A673 (cell line): ENCODE measurements around the gene CMTM5. TPM values are rescaled to one million over a fixed set of nuclear protein-coding genes. Genes with fewer than 3 reads are reported as not detected.

Experiments
- BruUV-seq: library from RNA; stranded (reverse); fragments of 400-500 nt; replicated peaks from 2 replicates; lab custom pipeline; 2021; lab: Mats Ljungman, UMichigan
- CTCF ChIA-PET: fragments of 300-600 bp; sonication (Branson Sonifier 250); formaldehyde crosslinking; loops from one replicate; lab custom pipeline; 2022; ENCODE audit warnings: antibody characterized with exemption; lab: Charles Lee
- POLR2A ChIA-PET: fragments of 300-600 bp; sonication (Branson Sonifier 250); formaldehyde crosslinking; loops from one replicate; lab custom pipeline; 2022; ENCODE audit warnings: antibody characterized with exemption; ENCODE audit not compliant: low non-redundant PET; lab: Charles Lee
- DNase-seq: peaks from one replicate; pipeline ENCODE4 v3.0.0-alpha.2; 2015; ENCODE audit warnings: low spot score
- H3K27ac ChIP-seq: fragments of 200-600 bp; sonication (generic); 2 replicates; pipeline ENCODE4 v1.5.1; 2016; ENCODE audit warnings: mixed run types, low read depth, mild to moderate bottlenecking, mixed read lengths, antibody characterized with exemption, low read length; ENCODE audit not compliant: poor library complexity, severe bottlenecking
- H3K27me3 ChIP-seq: fragments of 200-600 bp; sonication (generic); replicated peaks from 2 replicates; pipeline ENCODE4 v1.6.1; 2017; ENCODE audit warnings: mixed run types, low read depth, mild to moderate bottlenecking, mixed read lengths, antibody characterized with exemption, low read length; ENCODE audit not compliant: insufficient read depth, poor library complexity
- H3K36me3 ChIP-seq: fragments of 200-600 bp; sonication (generic); 2 replicates; pipeline ENCODE4 v1.6.1; 2016; ENCODE audit warnings: mixed run types, mild to moderate bottlenecking, mixed read lengths, antibody characterized with exemption, low read length; ENCODE audit not compliant: insufficient read depth, poor library complexity, severe bottlenecking
- H3K4me1 ChIP-seq: fragments of 200-600 bp; sonication (generic); 2 replicates; pipeline ENCODE4 v1.6.1; 2017; ENCODE audit warnings: mixed run types, mild to moderate bottlenecking, mixed read lengths, antibody characterized with exemption, low read length; ENCODE audit not compliant: insufficient read depth, poor library complexity, severe bottlenecking
- H3K4me3 ChIP-seq: fragments of 200-600 bp; sonication (generic); 2 replicates; pipeline ENCODE4 v1.5.1; 2016; ENCODE audit warnings: low read depth, mixed run types, mild to moderate bottlenecking, mixed read lengths, low read length; ENCODE audit not compliant: poor library complexity, severe bottlenecking
- H3K9me3 ChIP-seq: fragments of 200-600 bp; sonication (generic); 2 replicates; pipeline ENCODE4 v1.6.1; 2016; ENCODE audit warnings: mixed run types, low read depth, mild to moderate bottlenecking, mixed read lengths, antibody characterized with exemption, low read length; ENCODE audit not compliant: poor library complexity, severe bottlenecking
- EZH2 ChIP-seq: fragments of 200-600 bp; sonication (generic); IDR thresholded peaks from 2 replicates; pipeline ENCODE4 v1.6.1; 2017; ENCODE audit warnings: borderline replicate concordance, low read depth, mild to moderate bottlenecking, mixed read lengths, antibody characterized with exemption, low read length; ENCODE audit not compliant: poor library complexity, severe bottlenecking
- intact Hi-C: fragments of 100-400 bp; cut with micrococcal nuclease; formaldehyde crosslinking; loops from one replicate; pipeline ENCODE4 v1.10.0; 2022; ENCODE audit not compliant: unreplicated experiment
- total RNA-seq: library from RNA; stranded (reverse); gene quantifications from 2 replicates; pipeline ENCODE4 v1.2.3, GENCODE V29; 2021
- TF ChIP-seq, protein P1 (sequence below): fragments of 300-800, 200-600 bp; sonication (generic); conservative IDR thresholded peaks from 2 replicates; pipeline ENCODE4 v1.5.1; 2017; ENCODE audit warnings: low read depth, mild to moderate bottlenecking, antibody characterized with exemption, low read length, moderate library complexity, mixed read lengths

CMTM5 gene
- total RNA-seq, 1 experiment from 2014 or later: not detected

DNA sequence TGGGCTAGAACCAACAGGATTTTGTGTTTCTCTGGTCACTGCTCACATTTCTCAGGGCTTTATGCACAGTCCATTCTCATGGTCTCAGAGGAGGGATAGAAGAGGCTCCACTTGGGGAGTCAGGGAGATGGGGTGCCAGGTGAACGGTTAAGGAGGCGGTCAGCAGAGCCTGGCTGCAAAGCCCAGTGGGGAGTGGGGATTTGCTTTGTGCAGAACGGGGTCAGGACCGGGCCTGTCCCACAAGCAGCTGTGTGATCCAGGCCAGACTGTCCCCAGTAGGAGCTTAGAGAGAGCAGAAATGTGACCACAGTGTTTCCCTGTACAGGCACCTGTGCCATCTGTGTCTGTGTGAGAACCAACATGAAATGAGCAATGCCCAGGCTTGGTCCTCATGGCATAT is 4.1 kb downstream of the CMTM5 start:
- Histone ChIP-seq H3K9me3 (no peaks in the 10 kb centered on the region), H3K4me1 (peaks cover 8% of the 10 kb centered on the region), H3K4me3 (no peak overlapping the region), H3K27me3 (no peaks in the 10 kb centered on the region), H3K27ac (no peak overlapping the region), H3K36me3 (no peaks in the 10 kb centered on the region)
- DNase-seq: no peak
- TF ChIP-seq, protein P1, sequence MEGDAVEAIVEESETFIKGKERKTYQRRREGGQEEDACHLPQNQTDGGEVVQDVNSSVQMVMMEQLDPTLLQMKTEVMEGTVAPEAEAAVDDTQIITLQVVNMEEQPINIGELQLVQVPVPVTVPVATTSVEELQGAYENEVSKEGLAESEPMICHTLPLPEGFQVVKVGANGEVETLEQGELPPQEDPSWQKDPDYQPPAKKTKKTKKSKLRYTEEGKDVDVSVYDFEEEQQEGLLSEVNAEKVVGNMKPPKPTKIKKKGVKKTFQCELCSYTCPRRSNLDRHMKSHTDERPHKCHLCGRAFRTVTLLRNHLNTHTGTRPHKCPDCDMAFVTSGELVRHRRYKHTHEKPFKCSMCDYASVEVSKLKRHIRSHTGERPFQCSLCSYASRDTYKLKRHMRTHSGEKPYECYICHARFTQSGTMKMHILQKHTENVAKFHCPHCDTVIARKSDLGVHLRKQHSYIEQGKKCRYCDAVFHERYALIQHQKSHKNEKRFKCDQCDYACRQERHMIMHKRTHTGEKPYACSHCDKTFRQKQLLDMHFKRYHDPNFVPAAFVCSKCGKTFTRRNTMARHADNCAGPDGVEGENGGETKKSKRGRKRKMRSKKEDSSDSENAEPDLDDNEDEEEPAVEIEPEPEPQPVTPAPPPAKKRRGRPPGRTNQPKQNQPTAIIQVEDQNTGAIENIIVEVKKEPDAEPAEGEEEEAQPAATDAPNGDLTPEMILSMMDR: no peak
- TF ChIP-seq EZH2: no peak
- ChIA-PET CTCF (interaction anchor here (0.5 kb wide), 1 partner anchor 75 kb away, joined by 4 read pairs; no protein-coding TSS in a partner anchor), POLR2A (no interaction called here)
- BruUV-seq: no TSS peak
- intact Hi-C loops: loop anchor here (1.0 to 5.0 kb wide), 2 partner anchors 53 to 114 kb away; no protein-coding TSS in a partner anchor

DNA sequence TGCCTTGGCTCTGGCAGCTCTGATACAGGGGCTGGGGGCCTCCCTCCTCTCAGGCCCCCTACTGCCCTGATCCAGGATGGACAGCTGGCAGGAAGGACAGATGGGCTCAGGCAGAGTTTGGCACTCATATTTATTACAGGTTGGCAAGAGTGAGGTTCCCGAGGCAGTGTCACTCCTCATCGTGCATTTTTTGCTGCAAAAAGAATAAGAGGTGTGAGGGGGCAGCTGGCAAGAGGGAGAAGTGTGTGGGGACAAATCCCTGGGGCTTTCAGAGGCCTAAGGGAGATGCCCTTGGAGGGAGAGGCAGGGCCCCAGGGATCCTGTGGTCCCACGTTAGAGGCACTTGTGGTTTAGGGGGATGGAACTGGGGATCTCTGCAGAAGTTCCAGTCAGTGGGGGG is 5.0 kb downstream of the CMTM5 start:
- Histone ChIP-seq H3K4me1 (peaks cover 3% of the 10 kb centered on the region), H3K27ac (no peak overlapping the region), H3K4me3 (no peak overlapping the region), H3K36me3 (no peaks in the 10 kb centered on the region), H3K27me3 (no peaks in the 10 kb centered on the region), H3K9me3 (no peaks in the 10 kb centered on the region)
- no peak for DNase-seq
- TF ChIP-seq, protein P1: no peak
- no peak for TF ChIP-seq EZH2
- no TSS peak for BruUV-seq
- POLR2A ChIA-PET: interaction anchor here (0.7 kb wide), 1 partner anchor 10 kb away, joined by 3 read pairs; no protein-coding TSS in a partner anchor
- intact Hi-C loops: loop anchor here (5.0 kb wide), 1 partner anchor 115 kb away; no protein-coding TSS in a partner anchor
- CTCF ChIA-PET: no interaction called here

DNA sequence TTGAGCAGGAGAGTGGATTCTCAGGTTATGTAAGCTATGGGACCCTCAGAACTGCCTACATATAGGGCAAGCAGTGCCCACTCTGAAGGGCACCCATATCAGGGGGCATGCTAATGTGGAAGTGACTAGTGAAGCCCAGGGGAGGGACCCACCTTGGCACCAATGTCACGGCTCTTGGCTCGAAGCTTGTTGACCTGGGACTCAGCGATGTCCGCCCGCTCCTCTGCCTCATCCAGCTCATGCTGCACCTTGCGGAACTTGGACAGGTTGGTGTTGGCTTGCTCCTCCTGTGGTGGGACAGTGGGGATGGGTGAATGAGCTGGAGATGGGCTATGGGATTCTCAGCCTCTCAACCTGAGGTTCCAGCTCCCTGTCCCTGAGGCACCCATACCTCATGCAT is 5.4 kb downstream of the CMTM5 start:
- no peak overlapping the region for H3K27ac ChIP-seq
- CTCF ChIA-PET: no interaction called here
- H3K9me3 ChIP-seq: no peaks in the 10 kb centered on the region
- no peak for DNase-seq
- H3K36me3 ChIP-seq: no peaks in the 10 kb centered on the region
- POLR2A ChIA-PET: interaction anchor here (0.6 to 0.7 kb wide), 3 partner anchors 10 to 61 kb away, joined by 3 to 4 read pairs (median 3); no protein-coding TSS in a partner anchor
- H3K27me3 ChIP-seq: no peaks in the 10 kb centered on the region
- intact Hi-C loops: loop anchor here (5.0 kb wide), 1 partner anchor 115 kb away; no protein-coding TSS in a partner anchor
- TF ChIP-seq, protein P1: no peak
- TF ChIP-seq EZH2: no peak
- H3K4me3 ChIP-seq: no peak overlapping the region
- no TSS peak for BruUV-seq
- H3K4me1 ChIP-seq: no peaks in the 10 kb centered on the region
